K562 (cell line): Measurements from ENCODE around the gene GPATCH11. TPM values are rescaled to one million over a fixed set of nuclear protein-coding genes. Genes with fewer than 3 reads are reported as not detected.

Experiments
- BCL6 ChIP-seq: fragments of 250-450 bp; sonication (Bioruptor Pico); IDR thresholded peaks from 2 replicates; pipeline ENCODE4 v1.4.0; 2020
- C11orf30 ChIP-seq: fragments of 450-650 bp; IDR thresholded peaks from 2 replicates; pipeline ENCODE4 v1.6.1; 2016; ENCODE audit warnings: low read depth, mild to moderate bottlenecking
- HMBOX1 ChIP-seq: sonication (generic); IDR thresholded peaks from 2 replicates; pipeline ENCODE4 v1.6.1; 2016
- HMGN3 ChIP-seq: IDR thresholded peaks from 2 replicates; pipeline ENCODE4 v1.6.1; 2011; ENCODE audit warnings: borderline replicate concordance, low read depth, mild to moderate bottlenecking, mixed read lengths, low read length; ENCODE audit not compliant: insufficient read length; ENCODE audit errors: extremely low read depth
- KAT2B ChIP-seq: IDR thresholded peaks from one replicate; pipeline ENCODE4 v1.6.1; 2012; ENCODE audit warnings: low read depth, mild to moderate bottlenecking, control low read depth, inconsistent platforms, low read length, moderate library complexity
- MAX ChIP-seq: sonication (generic); formaldehyde crosslinking; IDR thresholded peaks from 2 replicates; pipeline ENCODE4 v1.9.0; 2022; ENCODE audit warnings: mild to moderate bottlenecking, missing genetic modification reagents
- NFE2 ChIP-seq: IDR thresholded peaks from 2 replicates; pipeline ENCODE4 v1.6.1; 2014; ENCODE audit warnings: antibody characterized with exemption, low read depth
- NFXL1 ChIP-seq: fragments of 450-650 bp; formaldehyde crosslinking; IDR thresholded peaks from 2 replicates; pipeline ENCODE4 v1.4.0; 2021; ENCODE audit warnings: mild to moderate bottlenecking
- NFYB ChIP-seq: IDR thresholded peaks from 2 replicates; pipeline ENCODE4 v1.6.1; 2011; ENCODE audit warnings: mild to moderate bottlenecking, moderate library complexity; ENCODE audit not compliant: insufficient read length; ENCODE audit errors: extremely low read depth
- NR0B1 ChIP-seq: fragments of 450-650 bp; IDR thresholded peaks from one replicate; pipeline ENCODE4 v1.6.1; 2018; ENCODE audit warnings: mild to moderate bottlenecking, moderate library complexity; ENCODE audit not compliant: partially characterized antibody
- PML ChIP-seq: IDR thresholded peaks from 2 replicates; pipeline ENCODE4 v1.6.1; 2012; ENCODE audit warnings: low read length, inconsistent platforms
- RB1 ChIP-seq: fragments of 450-650 bp; IDR thresholded peaks from 2 replicates; pipeline ENCODE4 v1.6.1; 2017; ENCODE audit warnings: low read depth, mild to moderate bottlenecking
- SNIP1 ChIP-seq: fragments of 450-650 bp; IDR thresholded peaks from 2 replicates; pipeline ENCODE4 v1.7.1; 2017; ENCODE audit warnings: low read depth, mild to moderate bottlenecking
- TFAP4 ChIP-seq: sonication (generic); formaldehyde crosslinking; IDR thresholded peaks from 2 replicates; pipeline ENCODE4 v1.8.0; 2022; ENCODE audit warnings: missing genetic modification reagents, mild to moderate bottlenecking, moderate library complexity, borderline replicate concordance
- ZNF146 ChIP-seq: IDR thresholded peaks from one replicate; pipeline ENCODE4 v1.6.1; 2018; ENCODE audit warnings: missing compliant biosample characterization; ENCODE audit not compliant: unreplicated experiment
- ZNF449 ChIP-seq: fragments of 250-450 bp; sonication (Bioruptor Pico); IDR thresholded peaks from 2 replicates; pipeline ENCODE4 v1.8.0; 2022; ENCODE audit warnings: moderate library complexity, mild to moderate bottlenecking, inconsistent platforms
- ZNF518B ChIP-seq: fragments of 250-450 bp; sonication (Bioruptor Pico); IDR thresholded peaks from 2 replicates; pipeline ENCODE4 v1.5.0; 2021; ENCODE audit warnings: mild to moderate bottlenecking, moderate library complexity
- polyA plus RNA-seq, 8 experiments: library from polyadenylated mRNA; depleted of rRNA in 4 of 8; stranded (reverse) in 5 of 8; unstranded in 3 of 8; fragments of >200 nt; fragmentation: Nextera tagmentation in 2 of 8; fragmentation: Illumina TruSeq in 1 of 8; extraction: Ambion mirVana in 2 of 8; extraction: Trizol in 1 of 8; gene quantifications; 2 replicates each; pipeline versions ENCODE4 v1.2.1 to v1.2.3, GENCODE V29; 2011 to 2014; ENCODE audit warnings: inconsistent platforms in 1 of 8, missing spikeins in 1 of 8
- total RNA-seq, 7 experiments: library from RNA; depleted of rRNA in 6 of 7; stranded (reverse); fragments of >200 nt in 6 of 7; fragmentation: Illumina TruSeq in 2 of 7; extraction: Trizol in 2 of 7; gene quantifications; 2 replicates each; pipeline versions ENCODE4 v1.2.1 to v1.2.3, GENCODE V29; 2011 to 2021; ENCODE audit warnings: low replicate concordance in 1 of 7

Gene GPATCH11
- total and polyA plus RNA-seq, 9 of the 15 experiments (the other 6 are each of a cell fraction or from before 2014, with no cell fraction given), result 7.9 to 23.9 (median 15.2) TPM

GRCh38 chr2:37083873-37084794, at the start of gene GPATCH11, which contains the start of gene HEATR5B (continued):
- TF ChIP-seq ZNF449 (CRISPR knock-in tag), result no peak
- TF ChIP-seq HMGN3, result peak; percentile 25
- TF ChIP-seq NFXL1 (CRISPR knock-in tag), result no peak
- no peak for TF ChIP-seq ZNF518B (CRISPR knock-in tag)
- no peak for TF ChIP-seq HMBOX1
- TF ChIP-seq MAX, result peak; percentile 59
- peak; percentile 34; the same call in 1 of the 2 replicates for TF ChIP-seq C11orf30
- peak; percentile 42; the same call in 1 of the 2 replicates for TF ChIP-seq RB1
- no peak for TF ChIP-seq SNIP1
- no peak; the same call in 1 of the 2 replicates for TF ChIP-seq PML
- TF ChIP-seq TFAP4, result peak; percentile 96
- TF ChIP-seq KAT2B, result no peak
- no peak for TF ChIP-seq NR0B1
- no peak for TF ChIP-seq ZNF146
- TF ChIP-seq NFYB, result no peak
- TF ChIP-seq NFE2, result no peak
- no peak for TF ChIP-seq BCL6 (CRISPR knock-in tag)
